K562 (cell line): ENCODE measurements around the gene BAHD1. TPM values are rescaled to one million over a fixed set of nuclear protein-coding genes. Genes with fewer than 3 reads are reported as not detected.

Source experiments
- CXXC5 ChIP-seq: fragments of 250-450 bp; sonication (Bioruptor Pico); IDR thresholded peaks from 2 replicates; pipeline ENCODE4 v1.8.0; 2022; ENCODE audit warnings: inconsistent platforms, mild to moderate bottlenecking, moderate library complexity
- ETS2 ChIP-seq: IDR thresholded peaks from 2 replicates; pipeline ENCODE4 v1.6.1; 2016; ENCODE audit warnings: borderline replicate concordance, missing genetic modification characterization, mild to moderate bottlenecking, moderate library complexity, missing compliant biosample characterization; ENCODE audit not compliant: poor library complexity, severe bottlenecking
- ETV1 ChIP-seq: fragments of 450-650 bp; conservative IDR thresholded peaks from 2 replicates; pipeline ENCODE4 v1.6.1; 2016; ENCODE audit warnings: missing genetic modification characterization, control low read depth, low read depth, missing compliant biosample characterization
- GATAD2A ChIP-seq: fragments of 450-650 bp; IDR thresholded peaks from 2 replicates; pipeline ENCODE4 v1.6.1; 2017
- ID3 ChIP-seq, 2 experiments: fragments of 250-450 bp in 1 of 2; fragments of 450-650 bp in 1 of 2; sonication (Bioruptor Pico) in 1 of 2; IDR thresholded peaks; 2 replicates each; pipeline versions ENCODE4 v1.6.1 to v1.8.0; 2016 to 2021; ENCODE audit warnings: mild to moderate bottlenecking in 2 of 2, moderate library complexity in 2 of 2, missing compliant biosample characterization in 1 of 2, missing genetic modification characterization in 1 of 2
- KHSRP ChIP-seq: fragments of 450-650 bp; IDR thresholded peaks from 2 replicates; pipeline ENCODE4 v1.6.1; 2017
- KLF10 ChIP-seq: fragments of 250-450 bp; sonication (Bioruptor Pico); IDR thresholded peaks from 2 replicates; pipeline ENCODE4 v1.6.1; 2021; ENCODE audit warnings: matching md5 sums
- MAFK ChIP-seq: IDR thresholded peaks from 2 replicates; pipeline ENCODE4 v1.6.1; 2011; ENCODE audit warnings: low read length, improper control_type of control experiment
- POLR2A ChIP-seq: fragments of 450-650 bp; conservative IDR thresholded peaks from 2 replicates; pipeline ENCODE4 v1.6.1; 2016
- SREBF1 ChIP-seq: fragments of 150-350 bp; IDR thresholded peaks from 2 replicates; pipeline ENCODE4 v1.6.1; 2014; ENCODE audit warnings: antibody characterized with exemption, low read depth, low read length, borderline replicate concordance
- SREBF2 ChIP-seq: sonication (generic); formaldehyde crosslinking; IDR thresholded peaks from 2 replicates; pipeline ENCODE4 v1.4.0; 2020; ENCODE audit warnings: mild to moderate bottlenecking, missing genetic modification reagents
- THRA ChIP-seq: fragments of 450-650 bp; IDR thresholded peaks from 2 replicates; pipeline ENCODE4 v1.6.1; 2017; ENCODE audit warnings: mild to moderate bottlenecking, moderate library complexity
- ZNF407 ChIP-seq: fragments of 450-650 bp; IDR thresholded peaks from 2 replicates; pipeline ENCODE4 v1.6.1; 2016; ENCODE audit warnings: low read depth
- ZNF507 ChIP-seq: conservative IDR thresholded peaks from 2 replicates; pipeline ENCODE4 v1.6.1; 2017; ENCODE audit warnings: missing genetic modification characterization, missing compliant biosample characterization
- ZNF511 ChIP-seq: sonication (generic); formaldehyde crosslinking; IDR thresholded peaks from 2 replicates; pipeline ENCODE4 v1.8.0; 2022; ENCODE audit warnings: mild to moderate bottlenecking, missing genetic modification reagents
- ZNF586 ChIP-seq: fragments of 450-650 bp; formaldehyde crosslinking; conservative IDR thresholded peaks from 2 replicates; pipeline ENCODE4 v1.4.0; 2020; ENCODE audit warnings: mild to moderate bottlenecking, moderate library complexity
- ZNF764 ChIP-seq: fragments of 250-450 bp; sonication (Bioruptor Pico); IDR thresholded peaks from 2 replicates; pipeline ENCODE4 v1.4.0; 2020; ENCODE audit warnings: low read depth, mild to moderate bottlenecking, moderate library complexity
- polyA plus RNA-seq, 8 experiments: library from polyadenylated mRNA; depleted of rRNA in 4 of 8; stranded (reverse) in 5 of 8; unstranded in 3 of 8; fragments of >200 nt; fragmentation: Nextera tagmentation in 2 of 8; fragmentation: Illumina TruSeq in 1 of 8; extraction: Ambion mirVana in 2 of 8; extraction: Trizol in 1 of 8; gene quantifications; 2 replicates each; pipeline versions ENCODE4 v1.2.1 to v1.2.3, GENCODE V29; 2011 to 2014; ENCODE audit warnings: inconsistent platforms in 1 of 8, missing spikeins in 1 of 8
- total RNA-seq, 7 experiments: library from RNA; depleted of rRNA in 6 of 7; stranded (reverse); fragments of >200 nt in 6 of 7; fragmentation: Illumina TruSeq in 2 of 7; extraction: Trizol in 2 of 7; gene quantifications; 2 replicates each; pipeline versions ENCODE4 v1.2.1 to v1.2.3, GENCODE V29; 2011 to 2021; ENCODE audit warnings: low replicate concordance in 1 of 7

Gene BAHD1
- total and polyA plus RNA-seq, 9 of the 15 experiments (the other 6 are each of a cell fraction or from before 2014, with no cell fraction given) = 0.55 to 38.5 (median 11.5) TPM

- no peak for TF ChIP-seq THRA
- TF ChIP-seq CXXC5 (CRISPR knock-in tag) = 0 out of 2 replicates have a peak, but pooled peaks have one; percentile 29
- TF ChIP-seq GATAD2A = no peak
- no peak for TF ChIP-seq ETV1 (tag)
- TF ChIP-seq ZNF586 (CRISPR knock-in tag) = no peak
- no peak for TF ChIP-seq ZNF407
- TF ChIP-seq SREBF1 = no peak
- TF ChIP-seq ZNF507 (tag) = no peak
- TF ChIP-seq SREBF2 (CRISPR knock-in tag) = no peak
- TF ChIP-seq ID3 (CRISPR knock-in tag; IDR thresholded peaks at IDR 0.05) = no peak
- no peak for TF ChIP-seq ID3 (tag; IDR thresholded peaks at IDR 0.05)
- no peak for TF ChIP-seq ETS2 (tag)
- TF ChIP-seq KHSRP = no peak
- no peak for TF ChIP-seq ZNF764 (CRISPR knock-in tag)
- TF ChIP-seq ZNF511 (CRISPR knock-in tag) = no peak
- TF ChIP-seq KLF10 (CRISPR knock-in tag) = no peak
- no peak for TF ChIP-seq POLR2A
- no peak for TF ChIP-seq MAFK
These were observed 1.1 kb downstream of the BAHD1 start (continued) for GRCh38 chr15:40441565-40442531.
